ENCODE results near the gene CEP57L1.

DNA sequence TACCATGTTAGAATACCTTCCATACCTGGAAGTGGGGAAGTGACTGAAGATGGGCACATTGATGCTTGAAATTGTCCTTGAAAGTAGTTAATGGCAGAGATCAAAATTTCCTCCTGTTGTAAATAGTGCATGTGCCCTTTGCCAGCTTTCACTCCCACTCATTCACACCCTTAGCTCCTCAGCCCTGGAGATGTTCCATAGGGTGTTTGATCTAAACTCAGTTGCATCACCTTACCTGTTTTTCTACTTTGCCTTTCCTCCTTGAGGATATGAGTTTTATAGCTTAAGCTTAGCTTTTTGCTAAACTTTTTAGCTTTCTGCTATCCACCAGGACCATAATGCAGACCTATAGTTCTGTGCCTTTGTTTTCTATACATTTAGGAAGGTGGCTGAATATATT, 69.0 kb downstream of the CEP57L1 start:
- TF ChIP-seq, protein P1, sequence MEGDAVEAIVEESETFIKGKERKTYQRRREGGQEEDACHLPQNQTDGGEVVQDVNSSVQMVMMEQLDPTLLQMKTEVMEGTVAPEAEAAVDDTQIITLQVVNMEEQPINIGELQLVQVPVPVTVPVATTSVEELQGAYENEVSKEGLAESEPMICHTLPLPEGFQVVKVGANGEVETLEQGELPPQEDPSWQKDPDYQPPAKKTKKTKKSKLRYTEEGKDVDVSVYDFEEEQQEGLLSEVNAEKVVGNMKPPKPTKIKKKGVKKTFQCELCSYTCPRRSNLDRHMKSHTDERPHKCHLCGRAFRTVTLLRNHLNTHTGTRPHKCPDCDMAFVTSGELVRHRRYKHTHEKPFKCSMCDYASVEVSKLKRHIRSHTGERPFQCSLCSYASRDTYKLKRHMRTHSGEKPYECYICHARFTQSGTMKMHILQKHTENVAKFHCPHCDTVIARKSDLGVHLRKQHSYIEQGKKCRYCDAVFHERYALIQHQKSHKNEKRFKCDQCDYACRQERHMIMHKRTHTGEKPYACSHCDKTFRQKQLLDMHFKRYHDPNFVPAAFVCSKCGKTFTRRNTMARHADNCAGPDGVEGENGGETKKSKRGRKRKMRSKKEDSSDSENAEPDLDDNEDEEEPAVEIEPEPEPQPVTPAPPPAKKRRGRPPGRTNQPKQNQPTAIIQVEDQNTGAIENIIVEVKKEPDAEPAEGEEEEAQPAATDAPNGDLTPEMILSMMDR (IDR thresholded peaks at IDR 0.05; ENCODE audit: low read depth, low read length): no peak
- TF ChIP-seq POLR2A (IDR thresholded peaks at IDR 0.05; ENCODE audit: extremely low read depth, insufficient read length): no peak
